Cardiac fibroblast (primary cell): Measurements from ENCODE around the gene NRXN3.

Source experiments
- DNase-seq, 2 donors: peaks; one replicate each; pipeline versions ENCODE4 v3.0.0 to v3.0.0-alpha.2; 2010; ENCODE audit warnings: low read depth in 2 of 2
- H3K4me3 ChIP-seq, 2 donors: replicated peaks in 1 of 2; 1 replicate in 1 of 2; 2 replicates in 1 of 2; pipeline ENCODE4 v1.5.1; 2011; ENCODE audit warnings: low read depth in 2 of 2, low read length in 2 of 2, mild to moderate bottlenecking in 2 of 2, moderate library complexity in 1 of 2
- TF ChIP-seq, protein P1 (sequence below): IDR thresholded peaks from one replicate; pipeline ENCODE4 v1.5.1; 2011; ENCODE audit warnings: low read depth, mild to moderate bottlenecking, low read length, inconsistent platforms

Gene NRXN3

DNA sequence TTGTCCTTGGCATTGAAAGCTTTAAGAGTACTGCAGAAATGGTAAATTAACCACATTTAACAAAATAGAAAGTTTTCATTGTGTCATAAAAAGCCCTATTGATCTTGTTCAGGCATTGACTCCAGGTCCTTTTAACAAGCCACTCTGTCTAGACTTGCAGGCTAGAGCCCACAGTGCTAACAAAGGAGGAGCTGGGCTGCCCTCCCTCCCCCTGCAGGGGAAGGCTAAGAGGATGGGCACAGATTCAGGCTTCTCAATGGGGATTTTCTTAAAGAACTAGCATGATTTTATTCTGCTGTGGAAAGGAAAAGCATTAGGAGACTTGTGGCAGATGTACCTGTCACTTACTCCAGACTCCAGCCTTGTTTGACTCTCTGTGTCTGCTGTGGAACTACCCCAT lies 463.6 kb downstream of the NRXN3 start:
- no peak overlapping the region for H3K4me3 ChIP-seq
- no peak for DNase-seq
- TF ChIP-seq, protein P1, sequence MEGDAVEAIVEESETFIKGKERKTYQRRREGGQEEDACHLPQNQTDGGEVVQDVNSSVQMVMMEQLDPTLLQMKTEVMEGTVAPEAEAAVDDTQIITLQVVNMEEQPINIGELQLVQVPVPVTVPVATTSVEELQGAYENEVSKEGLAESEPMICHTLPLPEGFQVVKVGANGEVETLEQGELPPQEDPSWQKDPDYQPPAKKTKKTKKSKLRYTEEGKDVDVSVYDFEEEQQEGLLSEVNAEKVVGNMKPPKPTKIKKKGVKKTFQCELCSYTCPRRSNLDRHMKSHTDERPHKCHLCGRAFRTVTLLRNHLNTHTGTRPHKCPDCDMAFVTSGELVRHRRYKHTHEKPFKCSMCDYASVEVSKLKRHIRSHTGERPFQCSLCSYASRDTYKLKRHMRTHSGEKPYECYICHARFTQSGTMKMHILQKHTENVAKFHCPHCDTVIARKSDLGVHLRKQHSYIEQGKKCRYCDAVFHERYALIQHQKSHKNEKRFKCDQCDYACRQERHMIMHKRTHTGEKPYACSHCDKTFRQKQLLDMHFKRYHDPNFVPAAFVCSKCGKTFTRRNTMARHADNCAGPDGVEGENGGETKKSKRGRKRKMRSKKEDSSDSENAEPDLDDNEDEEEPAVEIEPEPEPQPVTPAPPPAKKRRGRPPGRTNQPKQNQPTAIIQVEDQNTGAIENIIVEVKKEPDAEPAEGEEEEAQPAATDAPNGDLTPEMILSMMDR: no peak

DNA sequence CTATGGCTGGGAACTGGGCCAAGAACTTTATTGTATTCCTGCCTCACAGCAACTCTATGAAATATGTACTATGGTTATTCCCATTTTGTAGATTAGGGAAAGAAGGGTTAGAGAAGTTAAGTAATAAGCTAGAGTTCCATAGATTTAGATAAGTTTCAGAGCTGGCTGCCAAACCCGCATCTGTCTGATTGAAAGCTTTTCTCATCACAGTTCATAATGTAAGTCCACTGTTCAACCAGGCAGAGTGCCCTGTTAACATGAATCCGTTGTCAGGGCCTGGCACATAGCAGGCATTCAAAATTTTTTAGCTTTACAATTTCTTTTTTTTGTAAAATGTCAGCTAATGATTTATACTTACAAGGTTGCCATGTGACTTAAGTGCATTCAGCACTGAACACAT lies 467.3 kb downstream of the NRXN3 start:
- no peak for DNase-seq
- TF ChIP-seq, protein P1: no peak
- no peak overlapping the region for H3K4me3 ChIP-seq

DNA sequence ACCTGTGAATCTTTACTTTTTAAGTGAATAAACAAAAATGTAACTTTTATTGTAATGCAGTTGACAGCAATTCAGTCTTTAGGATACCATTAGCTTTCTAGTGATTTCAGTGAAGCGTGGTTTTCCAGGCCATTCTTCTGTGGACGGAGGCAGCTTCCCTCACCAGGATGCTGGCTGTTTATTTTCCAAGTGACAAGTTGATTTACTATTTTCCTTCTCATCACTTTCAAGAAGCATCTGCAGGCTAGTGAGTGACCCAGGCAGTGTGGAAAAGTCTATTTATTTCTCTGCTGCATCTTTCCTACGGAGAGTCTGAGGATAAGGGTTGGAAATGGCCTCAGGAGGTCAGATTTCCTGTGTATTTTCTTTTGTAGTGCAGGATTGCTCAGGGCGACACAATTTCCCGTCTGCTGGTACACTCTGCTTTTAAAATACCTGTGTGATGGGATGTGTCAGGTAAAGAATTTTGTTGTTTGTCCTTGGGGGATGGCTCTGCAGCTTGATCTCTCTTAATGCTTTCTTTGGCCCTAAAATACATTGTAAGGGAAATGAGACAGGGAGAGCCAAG lies 467.8 kb downstream of the NRXN3 start:
- no peak overlapping the region for H3K4me3 ChIP-seq
- TF ChIP-seq, protein P1: no peak
- no peak for DNase-seq

DNA sequence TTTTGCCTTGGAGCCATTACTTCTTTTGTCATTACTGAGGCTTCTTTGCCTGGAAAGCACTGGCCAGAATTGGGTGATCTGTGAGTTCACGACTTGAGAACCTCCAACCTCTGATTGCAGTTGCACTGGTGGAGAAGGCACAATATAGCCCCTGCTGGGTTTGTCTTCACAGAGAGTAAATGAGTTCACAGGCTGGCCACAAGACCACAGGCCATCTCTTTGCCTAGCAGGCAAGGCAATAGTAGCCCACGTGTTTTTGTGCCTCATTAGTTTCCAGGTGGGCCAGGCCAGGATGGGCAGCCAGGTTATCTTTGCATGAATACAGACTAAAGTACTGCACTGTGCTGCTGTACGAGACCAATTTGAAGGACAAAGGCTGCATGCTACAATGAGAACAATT lies 468.8 kb downstream of the NRXN3 start:
- TF ChIP-seq, protein P1: no peak
- no peak overlapping the region for H3K4me3 ChIP-seq
- DNase-seq: no peak

DNA sequence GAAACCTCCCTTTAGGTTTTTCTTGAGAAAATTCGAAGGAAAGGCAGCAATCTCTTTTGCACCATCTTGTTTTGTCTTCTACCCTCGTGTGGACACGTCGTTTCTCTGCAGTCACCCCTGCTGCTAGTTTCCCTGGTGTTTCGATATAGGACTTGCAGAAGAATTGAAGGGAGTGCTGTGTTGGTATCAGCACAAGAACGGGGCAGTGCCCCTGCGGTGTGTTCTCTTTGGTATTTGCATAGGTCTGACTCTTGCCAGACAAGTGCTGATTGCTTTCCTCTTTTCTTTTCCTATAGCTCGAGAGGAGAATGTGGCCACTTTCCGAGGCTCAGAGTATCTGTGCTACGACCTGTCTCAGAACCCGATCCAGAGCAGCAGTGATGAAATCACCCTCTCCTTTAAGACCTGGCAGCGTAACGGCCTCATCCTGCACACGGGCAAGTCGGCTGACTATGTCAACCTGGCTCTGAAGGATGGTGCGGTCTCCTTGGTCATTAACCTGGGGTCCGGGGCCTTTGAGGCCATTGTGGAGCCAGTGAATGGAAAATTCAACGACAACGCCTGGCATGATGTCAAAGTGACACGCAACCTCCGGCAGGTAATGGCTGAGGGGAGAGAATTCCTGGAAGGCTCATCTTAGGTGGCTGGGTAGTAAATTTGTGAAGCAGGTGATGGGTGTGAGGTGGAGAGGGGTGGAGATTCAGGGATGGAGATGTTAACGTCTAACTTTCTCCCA lies 474.8 kb downstream of the NRXN3 start:
- DNase-seq: no peak
- no peak overlapping the region for H3K4me3 ChIP-seq
- TF ChIP-seq, protein P1: no peak

DNA sequence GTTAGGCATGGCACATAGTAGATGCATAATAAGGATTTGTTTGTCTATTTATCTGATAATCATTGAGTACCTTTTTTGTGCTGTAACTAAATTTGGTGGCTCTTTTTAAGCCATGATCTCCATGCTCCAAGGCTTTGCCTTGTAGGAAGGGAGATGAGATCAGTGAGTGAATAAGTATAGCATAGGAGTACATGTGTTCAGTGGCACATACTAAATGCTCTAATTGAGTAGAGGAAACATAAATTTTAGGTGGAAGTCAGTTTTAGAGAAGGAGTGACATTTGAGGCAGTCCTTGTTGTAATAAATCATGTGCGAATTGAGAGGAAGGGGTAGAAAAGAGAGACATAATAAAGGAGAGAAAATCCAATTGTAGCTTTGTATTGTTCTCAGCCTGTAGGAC lies 482.6 kb downstream of the NRXN3 start:
- no peak overlapping the region for H3K4me3 ChIP-seq
- TF ChIP-seq, protein P1: no peak
- DNase-seq: no peak
